Keratinocyte (primary cell): ENCODE data around the gene ATP5ME. TPM values are rescaled to one million over a fixed set of nuclear protein-coding genes. Genes with fewer than 3 reads are reported as not detected.

Experiments
- DNase-seq: peaks from one replicate; pipeline ENCODE4 v3.0.0-alpha.2; 2011; ENCODE audit warnings: low read depth, missing footprints, low spot score
- FAIRE-seq: peaks from 2 replicates; lab custom pipeline; 2011; peaks lifted over from hg19 to GRCh38; lab: Jason Lieb, UNC
- H2AFZ ChIP-seq: 2 replicates; pipeline ENCODE4 v1.6.0; 2012; ENCODE audit warnings: low read length, control low read depth, inconsistent platforms; ENCODE audit not compliant: control insufficient read depth
- H3K27ac ChIP-seq: 2 replicates; pipeline ENCODE4 v1.5.1; 2011; ENCODE audit warnings: low read length; ENCODE audit not compliant: control insufficient read depth, insufficient read depth
- H3K27me3 ChIP-seq: 3 replicates; pipeline ENCODE4 v1.6.0; 2011; ENCODE audit warnings: low read length; ENCODE audit not compliant: control insufficient read depth, insufficient read depth; ENCODE audit errors: extremely low read depth
- H3K36me3 ChIP-seq, 2 experiments: 2 replicates in 1 of 2; 3 replicates in 1 of 2; pipeline ENCODE4 v1.5.1; 2011; ENCODE audit warnings: low read length in 2 of 2, mild to moderate bottlenecking in 1 of 2; ENCODE audit not compliant: control insufficient read depth in 2 of 2, insufficient read depth in 2 of 2; ENCODE audit errors: extremely low read depth in 1 of 2
- H3K4me1 ChIP-seq: 3 replicates; pipeline ENCODE4 v1.5.1; 2011; ENCODE audit warnings: low read length; ENCODE audit not compliant: control insufficient read depth, insufficient read depth; ENCODE audit errors: extremely low read depth
- H3K4me2 ChIP-seq: 3 replicates; pipeline ENCODE4 v1.6.0; 2011; ENCODE audit warnings: low read depth, low read length; ENCODE audit not compliant: control insufficient read depth, insufficient read depth; ENCODE audit errors: extremely low read depth
- H3K4me3 ChIP-seq, 3 experiments: fragments of 200-600 bp in 1 of 3; sonication (generic) in 1 of 3; 2 replicates in 2 of 3; 3 replicates in 1 of 3; pipeline ENCODE4 v1.5.1; 2011 to 2016; ENCODE audit warnings: low read length in 3 of 3, mild to moderate bottlenecking in 3 of 3, control low read depth in 2 of 3, inconsistent platforms in 1 of 3, low read depth in 1 of 3, mixed read lengths in 1 of 3, mixed run types in 1 of 3, moderate library complexity in 1 of 3; ENCODE audit not compliant: control insufficient read depth in 2 of 3, insufficient read depth in 2 of 3; ENCODE audit errors: extremely low read depth in 1 of 3
- H3K79me2 ChIP-seq: 2 replicates; pipeline ENCODE4 v1.6.0; 2012; ENCODE audit warnings: low read length; ENCODE audit not compliant: control insufficient read depth, insufficient read depth
- H3K9ac ChIP-seq: 3 replicates; pipeline ENCODE4 v1.6.0; 2011; ENCODE audit warnings: low read length; ENCODE audit not compliant: control insufficient read depth, insufficient read depth; ENCODE audit errors: extremely low read depth
- H3K9me1 ChIP-seq: 3 replicates; pipeline ENCODE4 v1.6.0; 2011; ENCODE audit warnings: low read length; ENCODE audit not compliant: control insufficient read depth, insufficient read depth; ENCODE audit errors: extremely low read depth
- H3K9me3 ChIP-seq: 2 replicates; pipeline ENCODE4 v1.5.1; 2012; ENCODE audit warnings: low read depth, low read length; ENCODE audit not compliant: control insufficient read depth
- H4K20me1 ChIP-seq: 3 replicates; pipeline ENCODE4 v1.6.0; 2011; ENCODE audit warnings: low read length; ENCODE audit not compliant: control insufficient read depth, insufficient read depth; ENCODE audit errors: extremely low read depth
- EZH2 ChIP-seq: IDR thresholded peaks from one replicate; pipeline ENCODE4 v1.6.1; 2012; ENCODE audit warnings: inconsistent platforms, mild to moderate bottlenecking, low read length, moderate library complexity
- dilution Hi-C: fragments of 300-500 bp; cut with MboI; formaldehyde crosslinking; loops from one replicate; pipeline ENCODE4 v1.7.0; 2020; ENCODE audit warnings: low sequenced_read_pairs; ENCODE audit not compliant: extremely low pct_ligation_motif_present
- polyA plus RNA-seq, 5 experiments: library from polyadenylated mRNA; depleted of rRNA in 3 of 5; stranded (reverse) in 3 of 5; stranded (forward) in 1 of 5; unstranded in 1 of 5; fragments of >200 nt; gene quantifications; 1 replicate in 1 of 5; 2 replicates in 3 of 5; 3 replicates in 1 of 5; pipeline versions ENCODE4 v1.2.1 to v1.2.3, GENCODE V29; 2011 to 2012; ENCODE audit warnings: missing spikeins in 2 of 5, low read depth in 1 of 5, low replicate concordance in 1 of 5
- TF ChIP-seq, protein P1 (sequence below), 3 experiments: IDR thresholded peaks in 1 of 3; conservative IDR thresholded peaks in 1 of 3; optimal IDR thresholded peaks in 1 of 3; 2 replicates in 2 of 3; 3 replicates in 1 of 3; pipeline versions ENCODE3 to v1.5.1; 2011; ENCODE audit warnings: low read length in 3 of 3, mild to moderate bottlenecking in 3 of 3, moderate library complexity in 2 of 3, control low read depth in 1 of 3, inconsistent platforms in 1 of 3; ENCODE audit not compliant: insufficient read depth in 2 of 3; ENCODE audit errors: extremely low read depth in 1 of 3

Gene ATP5ME
- polyA plus RNA-seq, 1 donor (not counting 4 experiments of a cell fraction or from before 2014, with no cell fraction given) = 438 TPM

- H2AFZ ChIP-seq = no peak overlapping the region
- no peaks in the 10 kb centered on the region for H3K9me1 ChIP-seq
- no peaks in the 10 kb centered on the region for H3K9me3 ChIP-seq
- no peaks in the 10 kb centered on the region for H4K20me1 ChIP-seq
- DNase-seq (no peak), FAIRE-seq (no peak)
- no peak overlapping the region for H3K4me3 ChIP-seq
- H3K27ac ChIP-seq = no peak overlapping the region
- H3K9ac ChIP-seq = no peak overlapping the region
- H3K27me3 ChIP-seq = peaks cover 18% of the 10 kb centered on the region
- H3K36me3 ChIP-seq = no peaks in the 10 kb centered on the region
- H3K4me1 ChIP-seq = no peaks in the 10 kb centered on the region
- H3K79me2 ChIP-seq = no peaks in the 10 kb centered on the region
- H3K4me2 ChIP-seq = no peak overlapping the region
- dilution Hi-C loops = no loop called here
- no peak for TF ChIP-seq EZH2
- TF ChIP-seq, protein P1, sequence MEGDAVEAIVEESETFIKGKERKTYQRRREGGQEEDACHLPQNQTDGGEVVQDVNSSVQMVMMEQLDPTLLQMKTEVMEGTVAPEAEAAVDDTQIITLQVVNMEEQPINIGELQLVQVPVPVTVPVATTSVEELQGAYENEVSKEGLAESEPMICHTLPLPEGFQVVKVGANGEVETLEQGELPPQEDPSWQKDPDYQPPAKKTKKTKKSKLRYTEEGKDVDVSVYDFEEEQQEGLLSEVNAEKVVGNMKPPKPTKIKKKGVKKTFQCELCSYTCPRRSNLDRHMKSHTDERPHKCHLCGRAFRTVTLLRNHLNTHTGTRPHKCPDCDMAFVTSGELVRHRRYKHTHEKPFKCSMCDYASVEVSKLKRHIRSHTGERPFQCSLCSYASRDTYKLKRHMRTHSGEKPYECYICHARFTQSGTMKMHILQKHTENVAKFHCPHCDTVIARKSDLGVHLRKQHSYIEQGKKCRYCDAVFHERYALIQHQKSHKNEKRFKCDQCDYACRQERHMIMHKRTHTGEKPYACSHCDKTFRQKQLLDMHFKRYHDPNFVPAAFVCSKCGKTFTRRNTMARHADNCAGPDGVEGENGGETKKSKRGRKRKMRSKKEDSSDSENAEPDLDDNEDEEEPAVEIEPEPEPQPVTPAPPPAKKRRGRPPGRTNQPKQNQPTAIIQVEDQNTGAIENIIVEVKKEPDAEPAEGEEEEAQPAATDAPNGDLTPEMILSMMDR (optimal IDR thresholded peaks at IDR 0.05 in 1 of 3, IDR thresholded peaks at IDR 0.05 in 1 of 3, conservative IDR thresholded peaks at IDR 0.05 in 1 of 3; ENCODE audit: extremely low read depth in 1 of 3, insufficient read depth in 2 of 3, low read length in 3 of 3) = no peak
These were observed 20.1 kb downstream of the ATP5ME start for GRCh38 chr4:653831-654502.

GRCh38 chr4:653080-653821, 20.8 kb downstream of the ATP5ME start:
- no peak overlapping the region for H2AFZ ChIP-seq
- H4K20me1 ChIP-seq = no peaks in the 10 kb centered on the region
- TF ChIP-seq, protein P1 (optimal IDR thresholded peaks at IDR 0.05 in 1 of 3, IDR thresholded peaks at IDR 0.05 in 1 of 3, conservative IDR thresholded peaks at IDR 0.05 in 1 of 3; ENCODE audit: extremely low read depth in 1 of 3, insufficient read depth in 2 of 3, low read length in 3 of 3) = no peak
- no peak for TF ChIP-seq EZH2
- H3K79me2 ChIP-seq = no peaks in the 10 kb centered on the region
- H3K36me3 ChIP-seq = no peaks in the 10 kb centered on the region
- no peak for DNase-seq
- no peaks in the 10 kb centered on the region for H3K4me1 ChIP-seq
- H3K9ac ChIP-seq = no peak overlapping the region
- no peaks in the 10 kb centered on the region for H3K9me3 ChIP-seq
- no peak overlapping the region for H3K27ac ChIP-seq
- FAIRE-seq = no peak
- H3K4me2 ChIP-seq = no peak overlapping the region
- dilution Hi-C loops = no loop called here
- no peaks in the 10 kb centered on the region for H3K9me1 ChIP-seq
- peaks cover 18% of the 10 kb centered on the region for H3K27me3 ChIP-seq
- no peak overlapping the region for H3K4me3 ChIP-seq
